ENCODE measurements around the gene BRF1. TPM values are rescaled to one million over a fixed set of nuclear protein-coding genes. Genes with fewer than 3 reads are reported as not detected.
A peak's percentile ranks its signal among the peaks of the same experiment; 100 is the strongest.
"Not testable (repeated sequence)": the region's sequence is repeated elsewhere in the genome, so short reads cannot be mapped to it uniquely, and the experiment has no call there.

Gene BRF1
- total RNA-seq, 2 donors from 2014 or later = 38.2 to 41.7 TPM

DNA sequence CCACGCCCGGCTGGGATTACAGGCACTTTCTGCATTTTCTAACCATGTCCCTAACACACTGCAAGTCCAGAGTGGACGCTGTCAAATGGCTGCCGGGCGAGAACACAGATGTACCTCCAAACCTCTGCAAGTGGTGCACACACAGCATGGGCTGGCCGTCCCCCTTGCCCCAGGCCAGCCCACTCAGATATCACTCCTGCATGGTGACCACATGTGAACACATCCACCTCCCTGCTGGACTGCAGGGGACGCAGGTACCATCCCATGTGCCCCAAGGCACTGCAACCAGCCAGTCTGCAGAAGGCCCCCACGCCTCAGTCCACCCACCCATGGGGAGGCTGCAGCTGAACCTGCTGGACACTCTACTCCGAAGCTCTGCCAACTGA, 14.0 kb downstream of the BRF1 start:
- DNase-seq (ENCODE audit: low spot score in 2 of 2) = no peak
- Mint-ChIP-seq H3K27ac (peak overlapping the region; percentile 47 to 66), H3K36me3 (peaks cover 8 to 12% of the 10 kb centered on the region in 2 donors), H3K9me3 (no peaks in the 10 kb centered on the region)
- ATAC-seq = no peak

GRCh38 chr14:105285174-105285573, 15.6 kb downstream of the BRF1 start:
- DNase-seq (ENCODE audit: low spot score in 2 of 2) (no peak), ATAC-seq (no peak)
- Mint-ChIP-seq H3K9me3 (no peaks in the 10 kb centered on the region), H3K27ac (no peak overlapping the region), H3K36me3 (peaks cover 8 to 12% of the 10 kb centered on the region in 2 donors)

DNA sequence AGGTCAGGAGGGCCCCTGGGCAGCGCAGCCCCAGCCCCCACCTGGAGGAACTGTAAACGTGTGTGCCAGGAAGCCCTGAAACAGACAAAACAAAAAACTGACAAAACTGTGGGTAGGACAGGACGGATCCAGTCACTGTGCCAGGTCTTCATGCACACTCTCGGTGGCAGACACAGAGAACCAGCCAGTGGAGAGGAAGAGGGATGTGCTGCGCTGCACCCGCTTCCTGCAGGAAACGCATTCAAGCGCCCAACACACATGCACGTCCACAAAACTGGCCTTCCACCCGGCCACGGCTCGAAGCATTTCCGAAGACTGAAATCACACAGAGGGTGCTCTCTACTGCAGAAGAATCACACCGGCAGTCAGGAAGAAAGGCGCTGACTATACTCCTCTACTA, 16.9 kb downstream of the BRF1 start:
- H3K36me3 Mint-ChIP-seq = peaks cover 8 to 12% of the 10 kb centered on the region in 2 donors
- H3K27ac Mint-ChIP-seq = peak overlapping the region in 1 of 2 donors; percentile 73
- DNase-seq (ENCODE audit: low spot score in 2 of 2) = no peak
- peak; percentile 39 to 48 for ATAC-seq
- no peaks in the 10 kb centered on the region for H3K9me3 Mint-ChIP-seq

- ATAC-seq (no peak), DNase-seq (ENCODE audit: low spot score in 2 of 2) (no peak)
- Mint-ChIP-seq H3K9me3 (no peaks in the 10 kb centered on the region), H3K27ac (peak overlapping the region in 1 of 2 donors; percentile 50), H3K36me3 (peaks cover 8 to 12% of the 10 kb centered on the region in 2 donors)
Observed at GRCh38 chr14:105283028-105283427, 17.8 kb downstream of the BRF1 start.

DNA sequence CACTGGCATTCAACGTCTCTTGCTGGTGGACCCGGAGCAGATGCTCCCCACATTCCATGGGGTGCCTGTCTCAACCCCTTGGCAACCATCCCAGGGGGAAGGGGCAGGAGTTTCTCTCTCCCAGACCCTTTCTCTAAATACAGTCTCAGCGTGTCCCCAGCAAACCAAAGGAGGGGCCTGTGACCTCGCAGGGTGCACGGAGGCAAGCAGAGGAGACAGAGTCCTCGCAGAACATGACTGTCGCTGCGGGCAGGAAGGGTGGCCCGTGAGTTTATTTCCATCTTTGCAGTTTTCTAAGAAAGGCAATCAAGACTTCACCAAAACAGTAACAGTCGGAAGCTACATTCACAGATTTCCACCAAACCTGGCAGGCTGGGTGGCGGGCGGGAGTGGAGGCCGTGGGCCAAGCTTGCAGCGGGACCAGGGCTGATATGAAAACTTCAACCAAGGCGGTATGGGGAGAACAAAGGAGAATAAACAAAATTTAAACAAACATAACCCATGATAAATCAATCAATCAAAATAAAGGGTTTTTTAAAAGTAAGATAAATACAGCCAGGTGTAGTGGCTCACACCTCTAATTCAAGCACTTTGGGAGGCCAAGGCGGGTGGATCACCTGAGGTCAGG, 18.6 kb downstream of the BRF1 start:
- Mint-ChIP-seq H3K36me3 (peaks cover 8 to 12% of the 10 kb centered on the region in 2 donors), H3K27ac (peak overlapping the region; percentile 50 to 55), H3K9me3 (no peaks in the 10 kb centered on the region)
- no peak for DNase-seq (ENCODE audit: low spot score in 2 of 2)
- ATAC-seq = peak in 1 of 2 donors; percentile 29

- no peak for DNase-seq (ENCODE audit: low spot score in 2 of 2)
- peak; percentile 51 for ATAC-seq
- Mint-ChIP-seq H3K27ac (peak overlapping the region; percentile 4 to 55), H3K9me3 (no peaks in the 10 kb centered on the region), H3K36me3 (peaks cover 8 to 12% of the 10 kb centered on the region in 2 donors)
Observed at GRCh38 chr14:105281371-105282097, 19.3 kb downstream of the BRF1 start.

DNA sequence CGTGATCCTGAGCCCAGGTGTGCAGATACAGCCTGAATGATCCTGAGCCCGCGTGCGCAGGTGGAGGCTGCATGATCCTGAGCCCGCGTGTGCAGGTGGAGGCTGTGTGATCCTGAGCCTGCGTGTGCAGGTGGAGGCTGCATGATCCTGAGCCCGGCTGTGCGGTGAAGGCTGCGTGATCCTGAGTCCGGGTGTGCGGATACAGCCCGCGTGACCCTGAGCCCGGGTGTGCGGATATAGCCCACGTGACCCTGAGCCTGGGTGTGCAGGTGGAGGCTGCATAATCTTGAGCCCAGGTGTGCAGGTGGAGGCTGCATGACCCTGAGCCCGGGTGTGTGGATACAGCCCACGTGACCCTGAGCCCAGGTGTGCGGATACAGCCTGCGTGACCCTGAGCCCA, 20.3 kb downstream of the BRF1 start:
- ATAC-seq (no peak), DNase-seq (ENCODE audit: low spot score in 2 of 2) (no peak)
- Mint-ChIP-seq H3K9me3 (no peaks in the 10 kb centered on the region), H3K36me3 (peaks cover 8 to 12% of the 10 kb centered on the region in 2 donors), H3K27ac (no peak overlapping the region)

DNA sequence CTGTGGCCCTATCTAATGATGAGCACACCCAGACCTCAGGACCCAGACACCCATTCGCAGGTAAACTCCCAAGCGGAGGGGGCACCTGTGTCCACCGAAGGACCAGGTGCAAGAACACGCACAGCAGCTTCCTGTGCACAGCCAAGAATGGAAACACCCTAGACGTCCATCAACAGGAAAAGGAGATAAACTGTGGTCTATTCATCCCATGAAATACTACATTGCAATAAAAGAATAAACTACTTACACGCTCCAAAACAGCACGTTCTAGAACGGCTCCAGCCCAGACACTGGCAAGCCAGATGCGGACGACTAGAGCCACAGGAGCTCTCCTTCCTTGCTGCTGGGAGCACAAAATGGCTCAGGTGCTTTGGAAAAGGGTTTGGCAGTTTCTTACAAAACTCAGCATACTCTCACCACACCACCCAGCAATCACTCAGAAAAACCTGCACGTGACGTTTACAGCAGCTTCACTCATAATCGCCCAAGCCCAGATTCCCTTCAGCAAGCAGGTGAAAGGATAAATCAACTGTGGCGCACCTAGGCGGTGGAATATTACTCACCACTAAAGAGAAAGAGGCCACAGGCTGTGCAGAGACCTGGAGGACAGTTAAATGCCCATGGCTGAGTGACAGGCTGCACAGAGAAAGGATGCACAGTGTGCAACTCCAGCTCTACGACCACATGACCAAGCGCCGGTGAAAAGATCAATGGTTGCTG, 21.0 kb downstream of the BRF1 start:
- no peak for ATAC-seq
- DNase-seq (ENCODE audit: low spot score in 2 of 2) = no peak
- peaks cover 1 to 6% of the 10 kb centered on the region in 2 donors for H3K36me3 Mint-ChIP-seq
- H3K27ac Mint-ChIP-seq = no peak overlapping the region
- H3K9me3 Mint-ChIP-seq = no peaks in the 10 kb centered on the region

- not testable (repeated sequence) for DNase-seq (ENCODE audit: low spot score in 2 of 2); ATAC-seq; H3K9me3 Mint-ChIP-seq; H3K36me3 Mint-ChIP-seq
- peak overlapping the region in 1 of 2 donors; percentile 9 for H3K27ac Mint-ChIP-seq
Observed at GRCh38 chr14:105277448-105277847, 23.4 kb downstream of the BRF1 start.

GRCh38 chr14:105275267-105275946, 25.4 kb downstream of the BRF1 start:
- Mint-ChIP-seq H3K9me3 (no peaks in the 10 kb centered on the region), H3K36me3 (no peaks in the 10 kb centered on the region), H3K27ac (peak overlapping the region; percentile 24 to 36)
- no peak for DNase-seq (ENCODE audit: low spot score in 2 of 2)
- no peak for ATAC-seq

- no peaks in the 10 kb centered on the region for H3K36me3 Mint-ChIP-seq
- DNase-seq (ENCODE audit: low spot score in 2 of 2) = no peak
- H3K27ac Mint-ChIP-seq = peak overlapping the region in 1 of 2 donors; percentile 24
- no peak for ATAC-seq
- H3K9me3 Mint-ChIP-seq = no peaks in the 10 kb centered on the region
Observed at GRCh38 chr14:105274637-105275036, 26.2 kb downstream of the BRF1 start.

GRCh38 chr14:105273062-105273461, 27.7 kb downstream of the BRF1 start:
- ATAC-seq (no peak), DNase-seq (ENCODE audit: low spot score in 2 of 2) (no peak)
- Mint-ChIP-seq H3K27ac (peak overlapping the region in 1 of 2 donors; percentile 12), H3K9me3 (no peaks in the 10 kb centered on the region), H3K36me3 (no peaks in the 10 kb centered on the region)

GRCh38 chr14:105272623-105273022, 28.2 kb downstream of the BRF1 start:
- Mint-ChIP-seq H3K9me3 (no peaks in the 10 kb centered on the region), H3K36me3 (no peaks in the 10 kb centered on the region), H3K27ac (no peak overlapping the region)
- ATAC-seq (no peak), DNase-seq (ENCODE audit: low spot score in 2 of 2) (no peak)

DNA sequence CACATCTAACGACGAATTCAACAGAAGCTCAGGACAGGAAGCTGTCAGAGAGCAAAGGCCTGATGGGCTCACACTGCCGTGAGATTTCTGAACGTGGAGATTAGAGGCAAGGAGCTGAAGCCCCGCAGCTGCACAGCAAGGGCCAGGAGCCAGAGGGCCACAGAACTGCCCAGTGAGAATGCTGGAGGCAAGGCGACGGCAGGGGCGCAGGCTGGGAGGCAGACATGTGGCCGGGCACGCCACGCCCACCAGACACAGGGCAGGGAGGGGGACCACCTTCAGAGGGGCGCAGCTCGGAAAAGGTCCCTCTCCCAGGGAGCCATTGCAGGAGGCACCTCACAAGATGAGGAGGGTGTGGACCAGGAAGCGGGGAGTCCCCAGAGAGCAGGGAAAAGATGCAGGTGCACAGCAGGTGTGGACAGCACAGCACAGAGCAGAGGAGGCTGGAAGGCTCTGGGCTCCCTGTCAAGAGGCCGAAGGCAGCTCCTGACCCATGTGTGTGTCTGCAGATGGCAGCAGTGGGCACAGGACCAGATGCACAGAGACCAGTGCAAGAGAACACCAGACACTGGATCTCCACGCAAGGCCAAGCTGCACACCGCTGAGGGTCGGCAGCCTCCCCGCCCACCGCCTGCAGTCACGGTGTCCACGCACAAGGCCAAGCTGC, 29.4 kb downstream of the BRF1 start:
- Mint-ChIP-seq H3K27ac (no peak overlapping the region), H3K36me3 (no peaks in the 10 kb centered on the region), H3K9me3 (no peaks in the 10 kb centered on the region)
- ATAC-seq (no peak), DNase-seq (ENCODE audit: low spot score in 2 of 2) (no peak)

GRCh38 chr14:105269405-105269804, 31.4 kb downstream of the BRF1 start:
- no peak for DNase-seq (ENCODE audit: low spot score in 2 of 2)
- no peaks in the 10 kb centered on the region for H3K36me3 Mint-ChIP-seq
- ATAC-seq = no peak
- H3K9me3 Mint-ChIP-seq = no peaks in the 10 kb centered on the region
- H3K27ac Mint-ChIP-seq = peak overlapping the region in 1 of 2 donors; percentile 67

DNA sequence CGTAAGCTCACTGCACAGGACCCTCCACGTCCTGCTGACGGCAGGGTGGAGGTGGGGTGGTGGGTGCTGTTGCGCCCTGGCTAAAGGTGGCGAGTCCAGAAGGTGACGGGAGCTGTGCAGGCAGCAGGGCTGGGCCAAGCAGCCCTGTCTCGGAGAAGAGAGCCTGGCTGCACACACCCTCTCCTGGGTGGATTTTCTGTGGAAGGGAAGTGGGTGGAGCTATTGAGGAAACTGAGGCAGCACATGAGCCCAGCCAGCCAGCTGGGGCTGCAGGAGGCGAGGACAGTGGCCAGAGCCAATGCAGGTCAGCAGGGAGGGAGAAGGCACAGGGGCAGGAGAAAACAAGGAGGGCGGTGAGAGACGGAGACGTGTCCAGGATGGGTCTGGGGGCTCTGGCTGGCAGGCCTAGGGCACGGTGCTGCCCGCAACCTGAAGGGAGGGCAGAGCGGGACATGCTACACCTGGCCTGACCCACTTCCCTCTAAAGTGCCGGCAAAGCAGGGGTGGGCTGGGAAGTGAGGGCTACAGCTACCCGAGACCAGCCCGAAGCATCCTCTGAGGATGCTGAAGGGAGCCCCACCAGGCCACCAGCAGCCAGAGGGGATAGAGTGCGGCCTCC, 32.0 kb downstream of the BRF1 start:
- DNase-seq (ENCODE audit: low spot score in 2 of 2) (no peak), ATAC-seq (no peak)
- no peaks in the 10 kb centered on the region for H3K36me3 Mint-ChIP-seq
- no peaks in the 10 kb centered on the region for H3K9me3 Mint-ChIP-seq
- H3K27ac Mint-ChIP-seq = peak overlapping the region; percentile 13 to 67
